Brain microvascular endothelial cell (primary cell): ENCODE measurements around the gene TIMM44.
A peak's percentile ranks its signal among the peaks of the same experiment; 100 is the strongest.

Experiments used
- DNase-seq: peaks from one replicate; pipeline ENCODE4 v3.0.0-alpha.2; 2020
- H3K27ac ChIP-seq: fragments of 250-450 bp; sonication (Bioruptor Pico); 2 replicates; pipeline ENCODE4 v1.5.1; 2020; ENCODE audit warnings: mild to moderate bottlenecking, moderate library complexity
- H3K27me3 ChIP-seq: fragments of 250-450 bp; sonication (Bioruptor Pico); replicated peaks from 2 replicates; pipeline ENCODE4 v1.5.1; 2020; ENCODE audit warnings: mild to moderate bottlenecking
- H3K36me3 ChIP-seq: fragments of 250-450 bp; sonication (Bioruptor Pico); replicated peaks from 2 replicates; pipeline ENCODE4 v1.5.1; 2020; ENCODE audit warnings: mild to moderate bottlenecking
- H3K4me3 ChIP-seq: 2 replicates; pipeline ENCODE4 v1.5.1; 2011; ENCODE audit warnings: low read depth, mild to moderate bottlenecking, control low read depth, low read length, moderate library complexity
- in situ Hi-C: cut with HindIII; loops from 2 replicates; pipeline ENCODE4 v1.10.0; 2017; ENCODE audit warnings: low sequenced_read_pairs, low pct_ligation_motif_present
- TF ChIP-seq, protein P1 (sequence below): IDR thresholded peaks from 2 replicates; pipeline ENCODE4 v1.5.1; 2011; ENCODE audit warnings: low read depth, mild to moderate bottlenecking, moderate library complexity, low read length, control low read depth, inconsistent platforms; ENCODE audit errors: missing control alignments

Gene TIMM44

DNA sequence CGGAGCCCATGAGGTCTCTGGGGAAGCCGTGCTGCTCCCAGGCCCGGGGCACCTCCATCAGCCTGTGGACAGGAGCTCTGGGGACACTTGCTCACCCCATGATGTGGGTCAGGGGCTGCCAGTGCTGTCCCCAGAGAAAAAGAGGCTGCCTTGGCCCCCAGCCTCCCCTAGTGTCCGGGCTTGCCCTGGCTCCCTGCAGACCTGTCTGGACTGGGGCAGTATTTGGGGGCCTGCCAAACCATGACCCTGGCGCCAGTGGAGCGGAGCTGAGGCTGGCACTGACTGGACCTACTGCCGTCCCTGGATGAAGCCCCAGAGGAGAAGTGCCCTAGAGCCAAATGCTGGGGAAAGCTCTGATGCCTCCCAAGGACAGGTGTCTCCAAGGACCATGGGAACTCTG is 31.6 kb upstream of the TIMM44 start:
- Histone ChIP-seq H3K4me3 (no peak overlapping the region), H3K27me3 (no peaks in the 10 kb centered on the region), H3K27ac (no peak overlapping the region), H3K36me3 (peaks cover 24% of the 10 kb centered on the region)
- TF ChIP-seq, protein P1, sequence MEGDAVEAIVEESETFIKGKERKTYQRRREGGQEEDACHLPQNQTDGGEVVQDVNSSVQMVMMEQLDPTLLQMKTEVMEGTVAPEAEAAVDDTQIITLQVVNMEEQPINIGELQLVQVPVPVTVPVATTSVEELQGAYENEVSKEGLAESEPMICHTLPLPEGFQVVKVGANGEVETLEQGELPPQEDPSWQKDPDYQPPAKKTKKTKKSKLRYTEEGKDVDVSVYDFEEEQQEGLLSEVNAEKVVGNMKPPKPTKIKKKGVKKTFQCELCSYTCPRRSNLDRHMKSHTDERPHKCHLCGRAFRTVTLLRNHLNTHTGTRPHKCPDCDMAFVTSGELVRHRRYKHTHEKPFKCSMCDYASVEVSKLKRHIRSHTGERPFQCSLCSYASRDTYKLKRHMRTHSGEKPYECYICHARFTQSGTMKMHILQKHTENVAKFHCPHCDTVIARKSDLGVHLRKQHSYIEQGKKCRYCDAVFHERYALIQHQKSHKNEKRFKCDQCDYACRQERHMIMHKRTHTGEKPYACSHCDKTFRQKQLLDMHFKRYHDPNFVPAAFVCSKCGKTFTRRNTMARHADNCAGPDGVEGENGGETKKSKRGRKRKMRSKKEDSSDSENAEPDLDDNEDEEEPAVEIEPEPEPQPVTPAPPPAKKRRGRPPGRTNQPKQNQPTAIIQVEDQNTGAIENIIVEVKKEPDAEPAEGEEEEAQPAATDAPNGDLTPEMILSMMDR = no peak
- no peak for DNase-seq
- in situ Hi-C loops = no loop called here

DNA sequence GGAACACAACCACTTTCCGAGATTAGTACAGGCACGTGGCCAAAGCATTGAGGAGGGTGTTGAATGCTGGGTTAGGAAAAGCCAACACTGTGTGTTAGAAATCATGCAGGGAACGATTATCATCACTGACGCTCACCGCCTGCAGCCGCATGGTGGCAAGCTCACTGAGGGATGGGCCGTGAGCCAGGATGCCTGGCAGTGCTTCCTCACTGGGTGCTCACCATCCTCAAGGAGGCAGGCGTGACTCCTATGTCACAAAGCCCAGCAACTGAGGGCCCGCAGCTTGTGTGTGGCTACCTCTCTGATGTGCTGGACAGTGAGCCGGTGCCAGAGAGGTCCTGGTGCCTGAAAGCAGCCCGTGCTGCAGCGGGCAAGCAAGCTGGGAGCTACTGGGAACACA is 30.4 kb upstream of the TIMM44 start:
- Histone ChIP-seq H3K27ac (no peak overlapping the region), H3K27me3 (no peaks in the 10 kb centered on the region), H3K4me3 (no peak overlapping the region), H3K36me3 (peaks cover 29% of the 10 kb centered on the region)
- TF ChIP-seq, protein P1 = no peak
- in situ Hi-C loops = no loop called here
- DNase-seq = no peak

DNA sequence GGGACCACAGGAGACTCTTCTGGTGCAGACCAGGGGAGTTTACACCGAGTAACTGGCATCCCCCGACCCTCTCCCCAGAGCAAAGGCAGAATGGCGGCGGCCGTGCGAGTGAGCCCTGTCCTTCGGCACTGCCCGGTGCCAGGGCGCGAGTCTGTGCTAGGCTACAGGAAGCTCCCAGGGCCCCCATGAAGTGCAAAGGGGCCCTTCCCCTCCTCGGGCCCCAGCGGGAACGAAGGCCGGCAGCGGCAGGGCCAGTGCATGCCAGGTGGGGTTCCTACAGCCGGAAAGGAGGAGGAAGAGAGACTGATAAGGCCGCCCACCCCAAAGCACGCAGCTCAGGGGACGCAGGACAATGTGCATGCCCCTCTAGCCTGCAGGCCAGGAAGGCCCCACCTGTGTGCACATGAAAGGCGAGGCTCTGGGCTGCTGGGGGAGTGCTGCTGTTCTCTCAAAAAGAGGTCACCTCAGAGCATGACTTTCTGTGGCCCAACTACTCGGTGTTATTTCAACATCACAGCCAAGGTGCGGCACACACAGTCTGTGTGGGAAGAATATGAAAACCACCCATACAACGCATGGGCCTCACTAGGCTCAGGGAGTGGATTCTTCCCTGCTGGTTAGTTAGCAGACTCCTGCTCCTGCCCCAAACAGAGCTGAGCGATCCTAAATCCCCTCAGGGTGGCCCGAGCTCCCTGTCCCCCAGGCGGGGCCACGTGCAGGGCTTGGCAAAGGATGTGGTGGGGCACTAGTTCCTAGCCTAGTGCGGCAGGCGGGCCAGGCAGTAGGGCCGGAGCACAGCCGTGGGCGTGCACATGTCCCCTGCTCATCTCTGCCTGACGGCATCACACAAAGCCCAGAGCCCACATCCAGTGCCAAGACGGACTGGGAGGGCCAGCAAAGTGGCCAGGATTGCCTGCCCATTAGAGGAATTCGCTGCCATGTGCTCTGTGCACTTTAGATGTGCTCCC is 28.4 kb upstream of the TIMM44 start:
- Histone ChIP-seq H3K4me3 (no peak overlapping the region), H3K36me3 (peaks cover 30% of the 10 kb centered on the region), H3K27ac (no peak overlapping the region), H3K27me3 (no peaks in the 10 kb centered on the region)
- no peak for DNase-seq
- TF ChIP-seq, protein P1 = no peak
- in situ Hi-C loops = no loop called here

DNA sequence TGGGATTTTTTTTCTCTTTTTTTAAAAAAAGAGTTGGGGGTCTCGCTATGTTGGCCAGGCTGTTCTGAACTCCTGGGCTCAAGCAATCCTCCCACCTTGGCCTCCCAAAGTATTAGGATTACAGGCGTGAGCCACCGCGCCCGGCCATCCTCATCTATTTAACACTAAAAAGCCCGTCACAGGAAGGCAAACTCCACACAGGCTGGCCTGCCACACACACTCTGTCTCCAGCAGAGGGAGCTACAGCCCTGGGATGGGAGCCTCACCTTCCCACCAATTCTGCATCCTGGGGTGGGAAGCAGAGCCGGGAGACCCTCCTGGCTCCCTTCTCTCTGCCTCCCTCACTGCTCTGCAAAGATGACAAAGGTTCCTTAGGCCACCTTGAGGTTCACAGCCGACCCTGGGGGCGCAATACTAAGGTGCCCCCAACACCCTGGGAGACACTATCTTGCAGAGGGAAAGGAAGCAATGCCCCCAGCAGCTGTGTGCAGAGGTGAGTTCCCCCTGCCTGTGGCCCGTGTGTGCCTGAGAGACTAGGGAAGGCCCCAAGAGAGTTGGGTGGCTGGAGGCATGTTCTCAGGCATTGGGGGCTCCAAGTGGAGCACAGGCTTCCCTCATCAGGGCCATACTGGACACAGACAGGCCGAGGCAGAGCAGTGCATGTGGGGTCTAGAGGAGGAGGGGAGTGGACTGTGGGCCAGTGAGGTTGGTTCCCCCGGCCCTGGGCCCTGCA is 27.4 kb upstream of the TIMM44 start:
- H3K27me3 ChIP-seq = no peaks in the 10 kb centered on the region
- in situ Hi-C loops = no loop called here
- H3K27ac ChIP-seq = no peak overlapping the region
- no peak overlapping the region for H3K4me3 ChIP-seq
- TF ChIP-seq, protein P1 = peak; percentile 94
- peaks cover 30% of the 10 kb centered on the region for H3K36me3 ChIP-seq
- peak; percentile 20 for DNase-seq

DNA sequence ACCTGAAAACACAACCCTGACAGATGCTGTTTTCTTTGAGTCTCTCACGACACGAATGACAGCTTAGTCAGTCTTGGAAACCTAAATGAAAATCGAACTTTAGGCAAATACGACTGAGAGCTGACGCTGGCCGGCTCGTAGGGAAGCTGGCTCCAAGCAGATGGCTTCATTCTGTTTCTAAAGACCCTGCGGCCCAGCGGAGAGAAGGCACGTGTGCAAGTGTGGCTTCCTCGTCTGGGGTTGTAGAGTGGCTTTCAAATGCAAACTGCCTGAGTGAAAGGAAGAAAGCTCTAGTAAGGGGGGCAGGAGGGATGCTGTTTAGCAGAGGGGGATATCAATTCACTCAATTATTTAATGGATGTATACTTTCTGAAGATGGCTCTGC is 26.1 kb upstream of the TIMM44 start:
- H3K36me3 ChIP-seq = peaks cover 38% of the 10 kb centered on the region
- no peak for DNase-seq
- in situ Hi-C loops = no loop called here
- TF ChIP-seq, protein P1 = no peak
- no peaks in the 10 kb centered on the region for H3K27me3 ChIP-seq
- no peak overlapping the region for H3K27ac ChIP-seq
- no peak overlapping the region for H3K4me3 ChIP-seq
